Measurements from ENCODE around the gene CD300LG.
A peak's percentile ranks its signal among the peaks of the same experiment; 100 is the strongest.
"Not testable (repeated sequence)": the region's sequence is repeated elsewhere in the genome, so short reads cannot be mapped to it uniquely, and the experiment has no call there.

The CD300LG gene

GRCh38 chr17:43890240-43890639, 43.3 kb downstream of the CD300LG start:
- no peak overlapping the region for H3K4me3 ChIP-seq (ENCODE audit: low read length in 2 of 2)
- H3K27ac ChIP-seq (ENCODE audit: low read depth in 2 of 2, low read length in 2 of 2), result no peak overlapping the region
- H3K4me1 ChIP-seq (ENCODE audit: control insufficient read depth in 2 of 2, insufficient read depth in 2 of 2, low read length in 2 of 2), result no peaks in the 10 kb centered on the region
- H3K9me3 ChIP-seq (ENCODE audit: control insufficient read depth in 2 of 2, low read length in 2 of 2), result no peaks in the 10 kb centered on the region
- no peak overlapping the region for H3K9ac ChIP-seq (ENCODE audit: low read depth in 1 of 2, low read length in 2 of 2)
- no peaks in the 10 kb centered on the region for H3K36me3 ChIP-seq (ENCODE audit: control insufficient read depth in 2 of 2, insufficient read depth in 2 of 2, low read length in 2 of 2)
- H3K27me3 ChIP-seq (ENCODE audit: control insufficient read depth in 2 of 2, insufficient read depth in 2 of 2, low read length in 2 of 2), result peaks cover 0 to 2% of the 10 kb centered on the region in 2 donors

- Histone ChIP-seq H3K36me3 (ENCODE audit: control insufficient read depth in 2 of 2, insufficient read depth in 2 of 2, low read length in 2 of 2) (no peaks in the 10 kb centered on the region), H3K9me3 (ENCODE audit: control insufficient read depth in 2 of 2, low read length in 2 of 2) (no peaks in the 10 kb centered on the region), H3K4me1 (ENCODE audit: control insufficient read depth in 2 of 2, insufficient read depth in 2 of 2, low read length in 2 of 2) (no peaks in the 10 kb centered on the region), H3K27ac (ENCODE audit: low read depth in 2 of 2, low read length in 2 of 2) (no peak overlapping the region), H3K9ac (ENCODE audit: low read depth in 1 of 2, low read length in 2 of 2) (no peak overlapping the region), H3K4me3 (ENCODE audit: low read length in 2 of 2) (no peak overlapping the region), H3K27me3 (ENCODE audit: control insufficient read depth in 2 of 2, insufficient read depth in 2 of 2, low read length in 2 of 2) (peaks cover 2 to 3% of the 10 kb centered on the region in 2 donors)
Measured at GRCh38 chr17:43891851-43892646, 45.1 kb downstream of the CD300LG start.

GRCh38 chr17:43892647-43892952, 45.6 kb downstream of the CD300LG start:
- H3K4me3 ChIP-seq (ENCODE audit: low read length in 2 of 2), result no peak overlapping the region
- peaks cover 2 to 6% of the 10 kb centered on the region in 2 donors for H3K27me3 ChIP-seq (ENCODE audit: control insufficient read depth in 2 of 2, insufficient read depth in 2 of 2, low read length in 2 of 2)
- H3K27ac ChIP-seq (ENCODE audit: low read depth in 2 of 2, low read length in 2 of 2), result no peak overlapping the region
- H3K9me3 ChIP-seq (ENCODE audit: control insufficient read depth in 2 of 2, low read length in 2 of 2), result no peaks in the 10 kb centered on the region
- no peaks in the 10 kb centered on the region for H3K4me1 ChIP-seq (ENCODE audit: control insufficient read depth in 2 of 2, insufficient read depth in 2 of 2, low read length in 2 of 2)
- no peaks in the 10 kb centered on the region for H3K36me3 ChIP-seq (ENCODE audit: control insufficient read depth in 2 of 2, insufficient read depth in 2 of 2, low read length in 2 of 2)
- H3K9ac ChIP-seq (ENCODE audit: low read depth in 1 of 2, low read length in 2 of 2), result no peak overlapping the region

GRCh38 chr17:43894494-43894893, 47.5 kb downstream of the CD300LG start:
- not testable (repeated sequence) for H3K36me3 ChIP-seq (ENCODE audit: control insufficient read depth in 2 of 2, insufficient read depth in 2 of 2, low read length in 2 of 2); H3K27ac ChIP-seq (ENCODE audit: low read depth in 2 of 2, low read length in 2 of 2); H3K4me1 ChIP-seq (ENCODE audit: control insufficient read depth in 2 of 2, insufficient read depth in 2 of 2, low read length in 2 of 2); H3K27me3 ChIP-seq (ENCODE audit: control insufficient read depth in 2 of 2, insufficient read depth in 2 of 2, low read length in 2 of 2); H3K4me3 ChIP-seq (ENCODE audit: low read length in 2 of 2); H3K9ac ChIP-seq (ENCODE audit: low read depth in 1 of 2, low read length in 2 of 2); H3K9me3 ChIP-seq (ENCODE audit: control insufficient read depth in 2 of 2, low read length in 2 of 2)

GRCh38 chr17:43897831-43898230, 50.9 kb downstream of the CD300LG start:
- Histone ChIP-seq H3K4me1 (ENCODE audit: control insufficient read depth in 2 of 2, insufficient read depth in 2 of 2, low read length in 2 of 2) (peaks cover 6 to 8% of the 10 kb centered on the region in 2 donors), H3K4me3 (ENCODE audit: low read length in 2 of 2) (no peak overlapping the region), H3K9me3 (ENCODE audit: control insufficient read depth in 2 of 2, low read length in 2 of 2) (no peaks in the 10 kb centered on the region), H3K27me3 (ENCODE audit: control insufficient read depth in 2 of 2, insufficient read depth in 2 of 2, low read length in 2 of 2) (peaks cover 7 to 11% of the 10 kb centered on the region in 2 donors), H3K27ac (ENCODE audit: low read depth in 2 of 2, low read length in 2 of 2) (no peak overlapping the region), H3K9ac (ENCODE audit: low read depth in 1 of 2, low read length in 2 of 2) (no peak overlapping the region), H3K36me3 (ENCODE audit: control insufficient read depth in 2 of 2, insufficient read depth in 2 of 2, low read length in 2 of 2) (no peaks in the 10 kb centered on the region)

GRCh38 chr17:43898446-43898845, 51.5 kb downstream of the CD300LG start:
- Histone ChIP-seq H3K27ac (ENCODE audit: low read depth in 2 of 2, low read length in 2 of 2) (no peak overlapping the region), H3K27me3 (ENCODE audit: control insufficient read depth in 2 of 2, insufficient read depth in 2 of 2, low read length in 2 of 2) (peaks cover 7 to 11% of the 10 kb centered on the region in 2 donors), H3K9me3 (ENCODE audit: control insufficient read depth in 2 of 2, low read length in 2 of 2) (no peaks in the 10 kb centered on the region), H3K9ac (ENCODE audit: low read depth in 1 of 2, low read length in 2 of 2) (no peak overlapping the region), H3K4me3 (ENCODE audit: low read length in 2 of 2) (no peak overlapping the region), H3K4me1 (ENCODE audit: control insufficient read depth in 2 of 2, insufficient read depth in 2 of 2, low read length in 2 of 2) (peaks cover 6 to 8% of the 10 kb centered on the region in 2 donors), H3K36me3 (ENCODE audit: control insufficient read depth in 2 of 2, insufficient read depth in 2 of 2, low read length in 2 of 2) (no peaks in the 10 kb centered on the region)

GRCh38 chr17:43900183-43900857, 53.3 kb downstream of the CD300LG start:
- Histone ChIP-seq H3K36me3 (ENCODE audit: control insufficient read depth in 2 of 2, insufficient read depth in 2 of 2, low read length in 2 of 2) (no peaks in the 10 kb centered on the region), H3K4me1 (ENCODE audit: control insufficient read depth in 2 of 2, insufficient read depth in 2 of 2, low read length in 2 of 2) (peaks cover 6 to 8% of the 10 kb centered on the region in 2 donors), H3K4me3 (ENCODE audit: low read length in 2 of 2) (peak overlapping the region; percentile 53 to 57), H3K27ac (ENCODE audit: low read depth in 2 of 2, low read length in 2 of 2) (no peak overlapping the region), H3K9ac (ENCODE audit: low read depth in 1 of 2, low read length in 2 of 2) (peak overlapping the region in 1 of 2 donors; percentile 47), H3K27me3 (ENCODE audit: control insufficient read depth in 2 of 2, insufficient read depth in 2 of 2, low read length in 2 of 2) (peaks cover 14 to 18% of the 10 kb centered on the region in 2 donors), H3K9me3 (ENCODE audit: control insufficient read depth in 2 of 2, low read length in 2 of 2) (no peaks in the 10 kb centered on the region)

GRCh38 chr17:43900858-43901754, 54.1 kb downstream of the CD300LG start:
- peak overlapping the region; percentile 53 to 57 for H3K4me3 ChIP-seq (ENCODE audit: low read length in 2 of 2)
- no peaks in the 10 kb centered on the region for H3K36me3 ChIP-seq (ENCODE audit: control insufficient read depth in 2 of 2, insufficient read depth in 2 of 2, low read length in 2 of 2)
- H3K4me1 ChIP-seq (ENCODE audit: control insufficient read depth in 2 of 2, insufficient read depth in 2 of 2, low read length in 2 of 2), result peaks cover 8 to 10% of the 10 kb centered on the region in 2 donors
- H3K27ac ChIP-seq (ENCODE audit: low read depth in 2 of 2, low read length in 2 of 2), result no peak overlapping the region
- H3K9me3 ChIP-seq (ENCODE audit: control insufficient read depth in 2 of 2, low read length in 2 of 2), result no peaks in the 10 kb centered on the region
- H3K27me3 ChIP-seq (ENCODE audit: control insufficient read depth in 2 of 2, insufficient read depth in 2 of 2, low read length in 2 of 2), result peaks cover 22 to 24% of the 10 kb centered on the region in 2 donors
- H3K9ac ChIP-seq (ENCODE audit: low read depth in 1 of 2, low read length in 2 of 2), result peak overlapping the region in 1 of 2 donors; percentile 47

- Histone ChIP-seq H3K4me3 (ENCODE audit: low read length in 2 of 2) (no peak overlapping the region), H3K9ac (ENCODE audit: low read depth in 1 of 2, low read length in 2 of 2) (no peak overlapping the region), H3K4me1 (ENCODE audit: control insufficient read depth in 2 of 2, insufficient read depth in 2 of 2, low read length in 2 of 2) (peaks cover 11 to 16% of the 10 kb centered on the region in 2 donors), H3K9me3 (ENCODE audit: control insufficient read depth in 2 of 2, low read length in 2 of 2) (no peaks in the 10 kb centered on the region), H3K36me3 (ENCODE audit: control insufficient read depth in 2 of 2, insufficient read depth in 2 of 2, low read length in 2 of 2) (no peaks in the 10 kb centered on the region), H3K27me3 (ENCODE audit: control insufficient read depth in 2 of 2, insufficient read depth in 2 of 2, low read length in 2 of 2) (peaks cover 27 to 29% of the 10 kb centered on the region in 2 donors), H3K27ac (ENCODE audit: low read depth in 2 of 2, low read length in 2 of 2) (no peak overlapping the region)
Measured at GRCh38 chr17:43901861-43902589, 55.0 kb downstream of the CD300LG start.

Data from mucosa of rectum (tissue), 2 donors.